ENCODE results near the gene COL26A1.
A peak's percentile ranks its signal among the peaks of the same experiment; 100 is the strongest.
"Not testable (repeated sequence)": the region's sequence is repeated elsewhere in the genome, so short reads cannot be mapped to it uniquely, and the experiment has no call there.

The COL26A1 gene

DNA sequence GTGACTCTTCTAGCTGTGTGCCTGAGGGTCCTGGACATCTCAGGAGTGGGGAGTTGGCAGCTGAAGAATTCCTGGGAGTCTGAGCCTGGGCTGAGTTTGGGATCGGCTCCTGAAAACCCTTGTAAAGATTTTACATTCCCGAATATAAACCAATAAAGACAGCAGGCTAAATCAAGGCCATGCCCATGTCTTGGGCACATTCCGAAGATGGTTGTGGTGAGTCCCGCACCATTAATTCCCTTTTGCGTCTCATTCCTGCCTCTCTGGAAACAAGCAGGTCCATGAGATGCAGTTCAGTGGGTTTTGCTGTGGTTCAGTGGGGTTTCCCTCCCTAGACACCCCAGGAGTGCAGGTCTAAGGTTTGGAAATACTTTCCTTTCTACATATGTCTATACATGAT lies 90.9 kb downstream of the COL26A1 start:
- no peak for DNase-seq

DNA sequence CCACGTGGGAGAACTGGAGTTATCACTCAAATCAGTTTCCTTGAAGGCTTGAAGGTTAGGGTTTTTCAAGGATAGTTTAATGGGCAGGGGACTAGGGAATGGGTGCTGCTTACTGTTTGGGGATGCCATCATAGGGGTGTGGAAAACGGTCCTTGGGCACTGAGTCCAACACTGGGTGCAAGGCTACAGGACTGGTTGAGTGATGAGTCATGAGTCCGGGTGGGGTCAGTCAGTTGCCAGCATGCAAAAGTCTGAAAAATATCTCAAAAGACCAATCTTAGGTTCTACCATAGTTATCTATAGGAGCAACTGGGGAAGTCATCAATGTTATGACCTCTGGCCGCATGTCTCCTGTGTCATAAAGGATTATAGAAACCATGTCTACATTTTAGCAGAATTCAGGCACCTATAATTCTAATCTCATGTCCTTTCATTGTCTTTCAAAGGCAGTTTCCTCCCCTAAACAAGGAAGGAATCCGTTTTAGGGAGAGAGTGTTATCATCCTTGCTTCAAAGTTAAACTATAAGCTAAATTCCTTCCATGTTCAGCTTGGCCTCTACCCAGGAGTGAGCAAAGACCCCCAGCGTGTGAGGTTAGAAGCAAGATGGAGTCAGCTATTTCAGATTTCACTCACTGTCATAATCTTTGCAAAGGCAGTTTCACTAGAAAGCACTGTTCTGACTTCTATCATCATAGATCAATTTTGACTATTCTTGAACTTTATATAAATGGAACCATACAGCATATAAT lies 94.5 kb downstream of the COL26A1 start:
- DNase-seq, result peak; percentile 5

DNA sequence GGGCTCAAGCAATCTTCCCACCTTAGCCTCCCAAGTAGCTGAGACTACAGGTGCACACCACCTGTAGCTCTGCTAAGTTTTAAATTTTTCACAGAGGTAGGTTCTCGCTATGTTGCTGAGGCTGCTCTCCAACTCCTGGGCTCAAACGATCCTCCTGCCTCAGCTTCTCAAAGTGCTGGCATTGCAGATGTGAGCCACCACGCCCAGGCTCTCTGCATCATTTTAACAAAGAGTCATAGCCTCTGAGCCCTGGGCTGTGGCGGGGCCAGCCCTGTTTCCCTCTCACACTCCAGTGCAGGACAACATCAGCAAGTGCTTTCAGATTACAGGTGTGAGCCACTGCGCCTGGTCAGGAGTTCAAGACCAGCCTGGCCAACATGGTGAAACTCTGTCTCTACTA lies 102.5 kb downstream of the COL26A1 start:
- no peak for DNase-seq

DNA sequence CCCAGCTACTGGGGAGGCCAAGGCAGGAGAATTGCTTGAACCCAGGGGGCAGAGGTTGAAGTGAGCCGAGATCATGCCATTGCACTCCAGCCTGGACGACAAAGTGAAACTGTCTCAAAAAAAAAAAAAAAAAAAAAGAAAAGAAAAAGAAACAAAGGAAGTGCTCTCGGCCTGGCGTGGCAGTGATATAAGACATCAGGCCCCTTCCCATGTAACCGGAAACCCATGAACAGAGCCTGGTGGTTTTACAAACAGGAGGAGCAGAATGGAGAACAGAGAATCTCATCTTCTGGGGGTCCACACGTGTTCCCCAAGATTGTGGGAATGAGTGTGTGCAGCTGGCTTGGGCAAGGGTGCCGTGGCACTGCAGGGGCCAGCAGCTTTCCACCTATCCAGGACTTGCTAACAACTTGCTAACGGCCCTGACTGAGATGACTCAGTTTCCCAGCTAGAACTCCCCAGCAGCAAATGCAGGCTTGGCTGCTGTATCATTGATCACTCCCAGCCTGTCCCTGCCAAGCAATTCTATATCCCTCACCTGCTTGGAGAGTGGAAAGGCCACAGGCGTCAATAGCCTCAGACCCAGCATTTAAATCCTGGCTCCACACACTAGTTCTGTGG lies 103.0 kb downstream of the COL26A1 start:
- DNase-seq, result peak; percentile 59

DNA sequence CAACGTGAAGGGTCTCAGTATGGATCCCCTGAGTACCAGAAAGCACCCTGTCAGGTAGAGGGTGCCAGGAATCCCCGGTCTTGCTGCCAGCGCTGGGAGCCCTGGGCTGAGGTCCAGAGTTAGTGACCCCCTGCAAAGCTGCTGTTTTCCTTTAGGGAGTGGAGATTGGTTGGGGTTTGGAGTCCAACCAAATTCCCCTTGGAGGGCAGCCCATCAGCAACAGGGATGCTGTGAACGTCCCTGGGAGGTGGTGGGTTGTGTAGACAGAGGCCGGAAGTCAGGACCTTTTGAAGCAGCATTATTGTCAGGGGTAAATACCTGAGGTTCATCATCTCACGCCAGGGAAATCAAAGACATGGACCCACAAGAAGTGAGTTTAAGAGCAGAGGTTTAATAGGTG lies 104.2 kb downstream of the COL26A1 start:
- no peak for DNase-seq

DNA sequence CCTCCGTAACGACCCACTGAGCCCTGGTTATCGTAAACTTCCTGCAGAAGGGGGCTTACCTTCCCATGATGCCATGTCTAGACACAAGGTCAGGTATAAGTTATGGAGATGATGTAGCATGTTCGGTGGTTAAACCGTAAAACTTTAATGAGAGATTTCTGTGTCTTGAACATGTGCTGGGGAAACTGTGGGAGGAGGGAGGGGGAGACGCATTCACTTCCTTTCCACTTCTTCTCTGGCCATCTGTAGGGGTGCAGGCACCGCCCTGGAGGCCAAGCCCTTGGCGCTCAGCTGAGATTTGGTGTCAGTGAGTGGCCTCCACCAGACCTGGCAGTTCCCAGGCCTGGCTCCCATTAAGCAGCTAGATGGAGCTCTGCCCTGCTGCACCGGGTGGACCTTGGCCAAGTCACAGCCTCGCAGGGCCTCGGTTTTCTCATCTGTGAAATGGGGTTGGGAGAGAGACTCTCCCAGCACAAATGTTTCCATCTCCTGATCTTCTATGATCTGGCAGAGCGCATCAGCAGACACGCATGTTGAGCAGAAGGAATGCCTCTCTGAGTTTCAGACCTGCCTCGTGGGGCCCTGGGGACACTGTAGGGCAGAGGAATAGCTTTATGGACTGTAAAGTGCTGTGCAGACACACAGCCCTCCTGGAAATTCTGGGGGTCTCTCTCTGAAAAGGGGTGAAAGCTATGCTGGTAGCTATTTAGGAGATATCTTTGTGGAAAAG lies 106.0 kb downstream of the COL26A1 start:
- DNase-seq, result no peak

DNA sequence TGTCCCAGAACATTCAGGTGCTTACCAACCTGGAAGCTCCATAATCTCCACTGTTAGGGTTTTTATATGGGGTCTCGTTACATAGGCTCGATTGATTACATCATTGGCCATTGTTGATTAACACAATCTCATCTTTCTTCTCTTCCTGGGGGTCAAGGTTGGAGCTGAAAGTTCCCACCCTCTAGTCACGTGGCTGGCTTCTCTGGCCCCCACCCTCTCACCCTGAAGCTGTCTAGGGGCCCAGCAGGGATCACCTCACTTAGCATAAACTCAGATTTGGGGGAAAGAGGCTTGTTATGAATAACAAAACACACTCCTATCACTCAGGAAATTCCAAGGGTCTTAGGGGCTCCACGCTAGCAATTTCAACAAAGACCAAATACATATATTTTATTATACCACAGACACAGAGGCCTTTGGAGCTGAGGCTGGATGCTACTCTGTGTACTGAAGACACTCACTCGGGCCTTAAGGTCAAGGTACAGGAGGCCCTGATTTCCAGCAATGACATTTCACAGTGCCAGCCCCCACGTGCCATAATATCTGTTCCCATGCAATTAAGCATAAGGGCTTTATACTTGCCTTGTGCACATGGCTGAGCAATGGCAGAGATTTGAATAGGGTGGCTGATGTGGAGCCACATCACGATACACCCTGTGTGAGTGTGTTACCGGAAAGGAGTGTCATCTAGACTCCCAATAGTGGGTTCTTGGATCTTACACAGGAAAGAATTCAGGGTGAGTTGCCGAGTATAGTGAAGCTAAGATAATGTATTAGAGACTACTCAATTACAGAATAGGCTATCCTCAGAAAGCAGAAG lies 108.2 kb downstream of the COL26A1 start:
- no peak for DNase-seq

DNA sequence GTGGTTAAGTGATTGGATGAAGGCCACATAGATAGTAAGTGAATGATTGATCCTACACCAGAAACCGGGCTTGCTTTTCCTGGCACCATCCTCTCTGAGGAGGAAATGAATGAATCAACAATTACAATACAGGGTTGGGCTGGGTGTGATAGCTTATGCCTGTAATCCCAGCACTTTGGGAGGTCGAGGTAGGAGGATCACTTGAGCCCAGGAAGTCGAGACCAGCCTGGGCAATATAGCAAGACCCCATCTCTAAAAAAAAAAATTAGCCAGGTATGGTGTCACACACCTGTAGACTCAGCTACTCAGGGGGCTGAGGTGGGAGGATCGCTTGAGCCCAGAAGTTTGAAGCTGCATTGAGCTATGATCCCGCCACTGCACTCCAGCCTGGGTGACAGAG lies 111.5 kb downstream of the COL26A1 start:
- DNase-seq, result no peak

DNA sequence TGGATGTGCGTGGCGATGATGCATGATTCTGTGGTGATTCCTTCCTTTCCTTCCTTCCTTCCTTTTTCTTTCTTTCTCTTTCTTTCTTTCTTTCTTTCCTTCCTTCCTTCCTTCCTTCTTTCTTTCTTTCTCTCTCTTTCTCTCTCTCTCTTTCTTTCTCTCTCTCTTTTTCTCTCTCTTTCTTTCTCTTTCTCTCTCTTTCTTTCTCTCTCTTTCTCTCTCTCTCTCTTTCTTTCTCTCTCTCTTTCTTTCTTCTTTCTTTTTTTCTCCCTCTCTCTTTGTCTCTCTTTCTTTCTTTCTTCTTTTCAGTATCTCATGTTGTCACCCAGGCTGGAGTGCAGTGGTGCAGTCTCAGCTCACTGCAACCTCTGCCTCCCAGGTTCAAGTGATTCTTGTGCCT lies 113.0 kb downstream of the COL26A1 start:
- DNase-seq, result not testable (repeated sequence)

DNA sequence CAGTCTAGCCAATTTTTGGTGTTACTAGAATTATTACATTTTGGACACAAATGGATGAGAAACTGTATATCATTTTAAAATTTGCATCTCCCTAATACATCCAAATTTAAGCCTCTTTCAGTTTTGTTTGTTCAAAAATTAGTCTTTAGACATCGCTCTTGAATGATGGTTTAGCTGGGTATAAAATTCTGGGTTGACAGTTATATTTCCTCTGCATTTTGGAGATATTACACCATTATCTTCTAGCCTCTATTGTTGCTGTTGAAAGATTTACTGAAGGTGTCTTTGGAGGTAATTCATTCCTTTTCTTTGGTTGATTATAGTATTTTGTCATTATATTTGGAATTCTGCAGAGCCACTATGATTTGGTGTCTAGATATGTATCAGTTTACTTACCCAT lies 116.5 kb downstream of the COL26A1 start:
- no peak for DNase-seq

DNA sequence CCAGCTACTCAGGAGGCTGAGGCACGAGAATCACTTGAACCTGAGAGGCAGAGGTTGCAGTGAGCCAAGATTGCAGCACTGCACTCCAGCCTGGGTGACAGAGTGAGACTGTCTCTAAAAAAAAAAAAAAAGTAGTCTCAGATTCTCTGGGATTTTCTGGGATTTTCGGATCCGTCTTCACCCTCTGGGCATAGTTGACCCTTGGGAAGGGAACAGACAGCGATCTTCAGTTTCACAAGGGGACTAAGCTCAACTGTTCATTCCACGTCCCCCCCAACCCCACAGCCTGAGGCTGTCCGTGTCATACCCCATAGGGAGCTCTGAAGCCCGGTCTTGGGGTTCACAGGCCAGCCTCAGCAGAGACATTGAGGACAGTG lies 123.4 kb downstream of the COL26A1 start:
- DNase-seq, result not testable (repeated sequence)

DNA sequence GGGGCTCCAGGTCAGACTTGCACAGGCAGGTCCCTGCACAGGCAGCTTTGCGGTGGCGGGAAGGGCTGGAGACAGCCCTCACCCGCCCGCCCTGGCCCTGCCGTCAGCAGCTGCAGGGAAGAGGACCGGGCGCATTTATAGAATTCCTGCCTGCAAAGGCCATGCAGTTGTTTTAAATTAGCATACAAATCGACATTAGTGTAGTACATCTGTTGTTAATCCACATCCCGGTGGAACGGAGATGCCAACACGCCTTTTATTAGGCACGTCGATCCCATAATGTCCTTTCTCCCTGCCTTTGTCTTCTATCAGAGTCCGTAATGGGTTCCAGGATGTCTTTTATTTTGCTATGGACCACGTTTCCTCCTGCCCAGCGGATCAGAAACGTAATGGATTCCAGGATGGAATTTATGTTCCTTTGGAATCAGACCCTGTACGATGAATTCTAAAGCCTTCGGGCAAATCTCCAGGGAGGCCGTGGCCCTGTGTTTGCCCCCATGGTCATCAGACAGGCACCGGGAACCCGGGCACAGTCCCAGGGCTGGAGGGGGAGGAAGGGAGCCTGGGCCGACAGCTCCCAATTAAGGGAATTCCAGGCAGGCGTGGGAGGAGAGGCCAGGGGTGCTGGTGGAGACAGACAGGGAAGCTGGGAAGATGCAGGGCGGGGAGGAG lies 123.9 kb downstream of the COL26A1 start:
- DNase-seq, result no peak

DNA sequence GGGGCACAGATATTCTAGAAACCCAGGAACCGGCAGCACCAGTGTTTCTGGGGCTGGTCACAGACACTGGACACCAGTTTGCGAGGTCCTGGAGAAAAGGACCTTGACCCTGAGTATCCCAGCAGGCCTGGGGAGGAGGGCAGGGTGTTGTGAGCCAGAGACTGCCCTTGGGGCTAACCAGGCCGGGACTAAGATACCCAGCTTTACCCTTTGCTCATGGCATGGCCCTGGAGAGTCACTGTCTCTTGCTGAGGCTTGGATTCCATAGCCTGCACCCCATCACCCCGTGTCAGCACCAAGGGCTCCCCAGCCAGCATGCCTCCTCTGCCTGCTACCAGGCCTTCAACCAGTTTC lies 124.4 kb downstream of the COL26A1 start:
- no peak for DNase-seq

DNA sequence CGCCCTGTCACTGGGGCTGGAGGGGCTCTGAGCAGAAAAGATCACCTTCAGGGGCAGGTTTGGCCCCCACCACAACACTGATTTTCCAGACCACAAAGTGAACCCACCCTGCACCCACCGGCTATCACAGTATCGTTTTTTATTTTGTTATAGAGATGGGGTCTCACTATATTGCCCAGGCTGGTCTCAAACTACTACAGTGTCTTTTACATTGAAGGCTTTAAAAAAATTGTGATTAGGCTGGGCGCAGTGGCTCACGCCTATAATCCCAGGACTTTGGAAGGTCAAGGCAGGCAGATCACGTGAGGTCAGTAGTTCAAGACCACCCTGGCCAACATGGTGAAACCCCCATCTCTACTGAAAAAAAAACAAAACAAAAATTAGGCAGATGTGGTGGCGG lies 125.1 kb downstream of the COL26A1 start:
- no peak for DNase-seq

DNA sequence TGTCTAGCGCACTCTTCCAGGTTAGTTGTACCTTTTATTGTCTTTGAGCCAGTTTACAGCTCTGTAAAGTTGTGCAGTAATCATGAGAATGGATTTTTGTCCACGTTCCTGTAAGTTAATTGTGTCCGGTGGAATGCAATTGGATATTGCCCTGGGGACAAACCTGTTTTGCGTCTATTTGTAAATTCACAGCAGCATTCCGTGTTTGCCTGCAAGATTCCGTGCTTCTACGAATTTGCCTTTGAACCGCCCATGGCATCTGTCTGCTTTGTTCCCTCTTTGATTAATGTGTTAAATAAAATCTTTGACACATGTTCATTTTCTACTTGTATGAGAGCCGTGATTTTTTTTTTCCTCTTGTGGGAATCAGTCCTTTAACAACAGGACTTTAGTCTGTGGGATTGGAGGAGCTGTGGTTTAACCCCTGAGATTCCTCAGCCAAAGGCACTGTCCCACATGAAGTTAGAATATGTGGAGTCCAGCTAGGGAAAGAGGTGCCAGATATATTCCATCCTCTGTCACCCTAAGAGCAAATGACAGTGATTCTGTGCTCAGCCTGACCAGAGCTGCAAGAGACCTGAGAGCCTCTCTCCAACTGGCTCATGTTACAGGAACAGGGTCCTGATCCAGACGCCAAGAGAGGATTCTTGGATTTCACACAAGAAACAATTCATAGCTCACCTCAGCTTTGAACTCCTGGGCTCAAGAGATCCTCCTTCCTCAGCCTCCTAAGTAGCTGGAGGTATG lies 126.3 kb downstream of the COL26A1 start:
- no peak for DNase-seq

DNA sequence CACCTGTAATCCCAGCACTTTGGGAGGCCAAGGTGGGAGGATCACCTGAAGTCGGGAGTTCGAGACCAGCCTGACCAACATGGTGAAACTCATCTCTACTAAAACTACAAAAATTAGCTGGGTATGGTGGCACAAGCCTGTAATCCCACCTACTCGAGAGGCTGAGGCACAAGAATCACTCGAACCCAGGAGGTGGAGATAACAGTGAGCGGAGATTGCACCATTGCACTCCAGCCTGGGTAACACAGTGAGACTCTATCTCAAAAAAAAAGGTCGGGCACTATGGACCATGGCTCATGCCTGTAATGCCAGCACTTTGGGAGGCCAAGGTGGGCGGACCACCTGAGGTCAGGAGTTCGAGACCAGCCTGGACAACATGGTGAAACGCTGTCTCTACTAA lies 127.8 kb downstream of the COL26A1 start:
- not testable (repeated sequence) for DNase-seq

DNA sequence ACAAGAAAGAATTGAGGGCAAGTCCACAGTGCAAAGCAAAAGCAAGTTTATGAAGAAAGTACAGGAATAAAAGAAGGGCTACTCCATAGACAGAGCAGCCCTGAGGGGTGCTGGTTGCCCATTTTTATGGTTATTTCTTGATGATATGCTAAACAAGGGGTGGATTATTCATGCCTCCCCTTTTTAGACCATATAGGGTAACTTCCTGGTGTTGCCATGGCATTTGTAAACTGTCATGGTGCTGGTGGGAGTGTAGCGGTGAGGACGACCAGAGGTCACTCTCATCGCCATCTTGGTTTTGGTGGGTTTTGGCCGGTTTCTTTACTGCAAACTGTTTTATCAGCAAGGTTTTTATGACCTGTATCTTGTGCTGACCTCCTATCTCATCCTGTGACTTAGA lies 128.8 kb downstream of the COL26A1 start:
- DNase-seq, result not testable (repeated sequence)

DNA sequence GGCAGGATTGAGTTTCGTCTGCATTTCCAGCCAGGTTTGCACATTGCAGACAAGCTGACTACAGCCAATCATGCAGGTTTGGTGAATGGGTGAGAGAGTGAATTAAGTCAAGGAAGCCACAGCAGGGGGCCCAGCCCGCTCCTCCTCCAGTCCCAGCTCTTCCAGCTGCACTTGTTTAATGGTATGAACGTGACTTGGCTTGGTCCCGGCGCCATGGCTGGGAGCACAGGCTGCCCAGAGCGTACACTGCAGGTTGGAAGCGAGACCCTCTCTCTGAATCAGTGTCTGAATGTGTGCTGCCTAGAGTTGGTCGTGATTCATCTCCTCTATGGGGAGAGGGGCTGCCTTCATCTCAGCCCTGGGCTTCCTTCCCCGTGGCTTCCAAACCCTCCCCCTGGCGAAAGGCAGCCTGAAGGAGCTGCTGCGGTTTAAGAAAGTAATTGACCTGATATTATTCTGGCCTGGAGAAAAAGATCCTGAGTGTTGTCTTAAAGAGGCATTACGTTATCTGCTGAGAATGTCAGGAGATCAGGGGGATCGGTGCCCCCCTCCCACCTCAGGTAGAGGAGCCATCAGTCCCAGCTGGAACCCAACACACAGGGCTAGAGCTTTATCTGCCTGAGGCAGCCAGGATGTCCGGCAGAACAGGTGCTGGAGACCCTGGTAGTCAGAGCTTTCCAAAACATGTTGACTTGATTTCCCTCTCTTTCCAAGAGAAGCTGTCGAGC lies 132.1 kb downstream of the COL26A1 start:
- DNase-seq, result no peak

DNA sequence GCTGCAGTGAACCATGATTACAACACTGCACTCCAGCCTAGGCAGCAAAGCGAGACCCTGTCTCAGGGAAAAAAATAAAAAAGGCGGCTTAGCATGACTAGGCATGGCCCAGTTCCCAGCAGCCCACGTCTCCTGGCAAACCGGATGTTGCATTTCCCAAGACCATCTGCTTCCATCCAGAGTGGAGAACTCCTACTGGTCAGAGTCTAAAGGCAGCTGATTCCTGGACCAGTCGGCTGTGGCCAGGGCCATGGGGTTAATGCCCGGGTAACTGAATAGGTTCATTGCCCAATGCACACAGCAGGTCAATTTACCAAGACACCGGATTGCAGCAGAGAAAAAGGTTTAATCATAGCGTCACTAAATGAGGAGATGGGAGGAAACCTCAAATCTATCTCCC lies 133.3 kb downstream of the COL26A1 start:
- DNase-seq, result no peak

DNA sequence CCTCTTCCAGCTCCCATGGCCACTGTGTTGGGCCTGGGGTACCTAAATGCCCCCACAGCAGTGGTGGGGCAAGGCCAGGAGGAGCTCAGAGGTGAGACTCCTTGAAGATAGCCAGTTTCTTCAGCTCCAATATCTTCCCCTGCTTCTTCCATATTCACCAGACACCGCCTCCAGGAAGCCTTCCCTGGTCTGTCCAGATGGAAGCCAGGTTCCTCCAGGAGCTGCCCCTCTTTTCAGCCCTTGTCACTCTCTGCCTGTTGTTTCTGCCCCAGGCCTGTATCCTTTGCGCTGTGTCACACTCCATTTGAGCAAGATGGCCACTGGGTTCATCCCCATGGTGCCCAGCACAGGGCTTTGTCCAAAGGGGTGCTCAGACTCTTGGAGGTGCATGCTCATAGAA lies 138.7 kb downstream of the COL26A1 start:
- no peak for DNase-seq

DNA sequence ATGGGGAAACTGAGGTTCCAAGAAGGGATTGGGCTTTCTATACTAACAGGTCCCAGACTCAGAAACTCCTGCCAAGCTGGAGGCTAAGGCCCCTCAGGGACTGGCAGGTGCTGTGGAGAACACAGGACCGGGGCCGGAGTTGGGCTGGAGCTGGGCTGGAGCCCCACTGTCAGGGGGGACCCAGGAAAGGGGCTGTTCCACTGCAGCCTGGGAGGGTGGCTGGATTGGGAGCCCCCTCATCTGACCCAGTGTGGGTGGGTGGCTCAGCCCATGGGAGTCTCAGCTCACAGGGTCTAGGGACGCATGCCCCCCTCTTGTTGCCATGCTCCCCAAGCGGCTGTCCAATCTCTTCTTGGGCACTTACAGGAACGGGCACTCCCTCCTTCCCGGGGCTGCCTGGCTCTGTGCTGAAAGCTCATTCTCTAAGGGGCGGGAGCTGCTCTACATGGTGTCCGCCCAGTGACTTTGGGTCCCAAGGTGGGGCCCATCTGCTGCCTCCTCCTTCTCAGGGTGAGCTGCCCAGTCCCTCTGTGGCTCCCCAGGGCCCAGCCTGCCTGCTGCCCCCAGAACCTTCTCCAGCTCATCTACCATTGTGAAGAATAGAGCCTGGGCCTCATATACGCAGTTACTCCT lies 139.9 kb downstream of the COL26A1 start:
- no peak for DNase-seq

All from hematopoietic multipotent progenitor cell treated with erythropoietin and hydrocortisone succinate and interleukin-3 and kit ligand, for 6 days (in vitro differentiated cells).